COR-L47 (cell line): Measurements from ENCODE around the gene SYNCRIP.
"Not testable (repeated sequence)": the region's sequence is repeated elsewhere in the genome, so short reads cannot be mapped to it uniquely, and the experiment has no call there.

Source experiments
- DNase-seq: peaks from one replicate; lab custom pipeline; 2025; lab: John Stamatoyannopoulos, UW

Gene SYNCRIP

DNA sequence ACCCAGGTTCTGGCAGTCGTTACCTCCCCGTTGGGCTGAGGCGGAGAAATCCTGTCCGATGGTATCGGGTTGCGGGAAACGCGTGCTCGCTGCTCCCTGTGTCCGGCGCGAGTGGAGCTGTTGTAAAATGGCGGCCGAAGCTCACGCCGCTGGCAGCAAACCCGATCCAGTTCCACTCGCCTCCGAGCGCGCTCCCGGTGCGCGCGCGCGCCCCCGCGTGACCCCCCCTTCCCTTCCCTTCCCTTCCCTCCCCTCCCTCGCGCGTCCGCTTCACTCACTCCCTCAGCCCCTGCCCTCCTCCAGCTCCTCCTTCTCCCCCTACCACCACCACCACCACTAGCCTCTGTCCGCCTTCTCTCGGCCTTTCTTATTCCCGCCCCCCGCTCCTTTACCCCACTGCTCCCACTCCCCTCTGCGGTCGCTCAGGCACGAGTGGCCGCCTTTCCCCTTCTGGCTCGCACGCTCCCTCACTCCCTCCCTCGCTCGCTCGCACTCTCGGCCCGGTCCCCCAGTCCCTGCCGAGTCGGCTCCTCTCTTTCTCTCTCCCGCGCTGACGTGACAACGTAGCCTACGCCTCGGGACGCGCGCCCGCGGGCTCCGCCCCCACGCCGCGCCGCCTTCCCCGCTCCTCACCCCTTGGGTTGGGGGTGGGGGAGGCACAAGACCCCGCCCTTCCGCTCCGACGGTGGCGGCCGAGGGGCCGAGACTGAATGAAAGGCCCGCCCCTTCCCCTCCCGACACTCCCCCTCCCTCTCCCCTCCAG lies at the start of gene SYNCRIP:
SYNCRIP (minus strand) TSS at position 113 of the 763 bp plus-strand sequence. CDS start 1,447 bp downstream, outside the sequence.
- DNase-seq = peak; percentile 98

- DNase-seq = no peak
Observed at GRCh38 chr6:85691478-85691877, 48.8 kb upstream of the SYNCRIP start.

- DNase-seq = no peak
Observed at GRCh38 chr6:85690071-85690470, 47.4 kb upstream of the SYNCRIP start.

- no peak for DNase-seq
Observed at GRCh38 chr6:85685713-85686112, 43.0 kb upstream of the SYNCRIP start.

GRCh38 chr6:85684809-85685171 lies 42.1 kb upstream of the SYNCRIP start:
- no peak for DNase-seq

DNA sequence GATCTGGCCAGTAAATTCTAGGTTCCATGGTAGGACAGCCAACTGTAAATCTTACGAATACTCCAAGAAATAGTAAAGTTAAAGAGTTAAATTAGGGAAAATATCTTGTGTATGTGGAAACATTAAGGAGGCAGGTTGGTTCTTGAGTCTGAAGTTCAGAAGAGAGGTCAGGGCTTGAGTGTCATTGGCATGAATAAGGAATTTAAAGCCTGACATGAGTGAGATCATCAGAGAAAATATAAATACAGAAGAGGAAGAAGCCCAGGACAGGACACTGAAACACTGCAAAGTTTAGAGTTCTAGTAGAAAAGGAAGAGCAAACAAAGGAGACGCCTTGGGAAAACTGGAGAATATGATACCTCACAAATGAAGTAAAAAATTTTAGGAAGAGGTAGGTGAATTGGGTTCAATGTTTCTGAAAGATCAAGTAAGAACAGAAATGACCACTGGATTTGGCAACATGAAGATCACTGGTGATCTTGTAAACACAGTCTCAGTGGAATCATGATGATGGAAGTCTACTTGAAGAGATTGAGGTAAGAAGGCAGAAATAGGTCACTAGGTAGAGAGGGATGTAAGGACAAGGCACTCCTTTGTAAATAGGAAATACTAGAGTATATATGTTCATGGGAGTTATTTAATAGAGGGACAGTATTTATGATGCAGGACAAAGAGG lies 41.6 kb upstream of the SYNCRIP start:
- DNase-seq = no peak

- DNase-seq = not testable (repeated sequence)
Observed at GRCh38 chr6:85681899-85682298, 39.2 kb upstream of the SYNCRIP start.

DNA sequence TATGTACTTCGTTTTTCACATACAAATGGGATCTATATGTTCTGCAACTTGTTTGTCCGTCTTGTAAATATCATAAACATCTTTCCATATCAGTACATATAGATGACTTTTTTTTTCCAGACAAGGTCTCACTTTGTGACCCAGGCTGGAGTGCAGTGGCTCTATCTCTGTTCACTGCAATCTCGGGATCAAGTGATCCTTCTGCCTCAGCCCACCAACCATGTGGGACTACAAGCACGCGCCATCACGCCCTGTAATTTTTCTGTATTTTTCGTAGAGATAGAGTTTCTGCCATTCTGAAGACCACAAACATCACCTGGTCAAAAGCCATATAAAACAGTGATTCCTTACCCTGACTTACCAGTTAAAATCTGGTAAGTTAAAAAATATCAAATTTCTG lies 37.7 kb upstream of the SYNCRIP start:
- DNase-seq = no peak

DNA sequence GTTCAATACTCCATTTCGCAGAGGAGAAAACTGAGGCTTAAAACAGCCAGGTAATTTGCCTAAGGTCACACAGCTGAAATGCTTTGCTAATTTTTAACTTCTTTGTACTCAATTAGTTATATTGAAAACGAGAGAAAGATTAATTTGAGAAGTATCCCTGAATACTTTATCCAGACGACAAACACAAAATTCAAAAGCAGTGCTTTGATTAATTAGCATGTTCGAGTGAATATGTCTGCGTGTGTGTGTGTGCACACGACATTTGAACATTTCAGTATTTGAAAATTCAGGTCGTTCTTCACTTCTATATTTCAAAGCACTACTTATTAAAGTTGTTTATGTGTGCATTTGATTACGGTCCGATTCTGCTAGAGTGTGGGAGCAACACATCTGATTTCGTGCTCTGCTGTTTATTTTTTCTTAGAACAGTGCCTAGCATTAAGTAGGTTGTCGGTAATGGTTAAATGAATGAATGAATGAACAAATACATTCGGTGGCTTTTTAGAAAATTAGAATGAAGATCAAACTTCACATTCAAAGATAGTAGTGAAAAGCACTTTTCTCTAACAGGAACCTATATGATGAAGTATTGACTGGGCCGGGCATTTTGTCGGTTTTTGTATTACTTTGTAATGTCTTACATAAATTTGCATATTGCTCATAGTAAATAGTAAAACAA lies 36.9 kb upstream of the SYNCRIP start:
- no peak for DNase-seq

DNA sequence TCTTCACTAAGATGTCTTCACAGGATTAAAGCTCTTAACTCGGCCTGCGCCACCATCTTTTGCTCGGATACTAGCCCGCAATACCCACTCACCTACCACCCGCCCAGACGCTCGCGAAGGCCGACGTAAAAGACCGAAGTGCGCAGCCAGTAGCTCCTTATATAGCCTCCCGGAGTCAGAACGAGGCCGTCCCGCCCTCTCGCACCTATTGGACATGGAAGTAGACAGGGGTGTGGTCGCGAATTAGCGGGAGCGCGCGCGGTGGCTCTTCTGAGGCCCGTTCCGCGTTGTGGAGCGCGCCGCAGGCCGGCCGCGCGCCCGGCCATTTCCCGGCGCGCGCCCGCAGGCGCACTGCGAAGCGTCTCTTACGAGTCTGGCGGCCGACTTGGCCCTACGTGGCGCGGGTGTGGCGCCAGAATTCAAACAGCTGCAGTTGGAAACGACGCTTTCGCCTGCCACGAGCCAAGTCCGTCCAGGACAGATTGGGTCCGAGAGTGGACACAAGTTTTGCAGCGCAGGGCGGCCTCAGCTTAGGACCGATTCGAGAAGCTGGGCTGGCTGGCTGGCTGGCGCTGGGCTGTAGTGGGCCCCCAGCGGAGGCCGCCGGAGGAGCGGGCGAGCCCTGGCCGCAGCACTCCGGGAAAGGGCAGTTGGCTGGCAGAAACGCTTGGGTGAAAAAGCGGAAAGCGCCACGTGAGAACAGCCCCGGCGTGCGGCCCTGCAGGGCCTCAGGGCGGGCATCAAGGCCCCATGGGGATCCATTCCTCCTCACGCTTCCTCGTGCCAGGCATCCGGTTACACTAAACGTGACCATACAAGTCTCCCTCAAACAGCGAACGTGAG lies 36.1 kb upstream of the SYNCRIP start:
- DNase-seq = peak; percentile 97

- no peak for DNase-seq
Observed at GRCh38 chr6:85678026-85678601, 35.4 kb upstream of the SYNCRIP start.

- DNase-seq = peak; percentile 9
Observed at GRCh38 chr6:85677234-85677956, 34.7 kb upstream of the SYNCRIP start.

- DNase-seq = no peak
Observed at GRCh38 chr6:85676086-85676729, 33.5 kb upstream of the SYNCRIP start.

GRCh38 chr6:85675030-85675819 lies 32.5 kb upstream of the SYNCRIP start:
- DNase-seq = no peak

DNA sequence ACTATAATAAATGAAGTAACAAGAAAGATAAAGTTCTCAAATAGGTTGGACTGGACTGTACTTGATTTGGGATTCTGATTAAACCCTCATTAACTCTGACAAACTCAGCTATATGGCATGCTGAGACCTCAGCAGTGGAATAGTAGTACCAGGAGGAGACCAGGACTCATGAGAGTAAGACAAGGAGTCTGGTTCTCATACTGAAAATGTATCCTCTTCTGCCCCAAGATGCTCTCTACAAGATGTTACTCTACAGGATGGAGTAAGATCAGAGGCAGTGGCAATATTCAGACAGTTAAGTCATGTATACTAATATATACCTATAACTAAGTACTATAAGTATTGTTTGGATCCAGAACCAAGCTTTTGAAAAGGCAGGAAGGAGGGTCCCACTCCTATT lies 31.9 kb upstream of the SYNCRIP start:
- no peak for DNase-seq

GRCh38 chr6:85673198-85674139 lies 30.8 kb upstream of the SYNCRIP start:
- no peak for DNase-seq

- no peak for DNase-seq
Observed at GRCh38 chr6:85672623-85673022, 29.9 kb upstream of the SYNCRIP start.

GRCh38 chr6:85672050-85672449 lies 29.4 kb upstream of the SYNCRIP start:
- no peak for DNase-seq

DNA sequence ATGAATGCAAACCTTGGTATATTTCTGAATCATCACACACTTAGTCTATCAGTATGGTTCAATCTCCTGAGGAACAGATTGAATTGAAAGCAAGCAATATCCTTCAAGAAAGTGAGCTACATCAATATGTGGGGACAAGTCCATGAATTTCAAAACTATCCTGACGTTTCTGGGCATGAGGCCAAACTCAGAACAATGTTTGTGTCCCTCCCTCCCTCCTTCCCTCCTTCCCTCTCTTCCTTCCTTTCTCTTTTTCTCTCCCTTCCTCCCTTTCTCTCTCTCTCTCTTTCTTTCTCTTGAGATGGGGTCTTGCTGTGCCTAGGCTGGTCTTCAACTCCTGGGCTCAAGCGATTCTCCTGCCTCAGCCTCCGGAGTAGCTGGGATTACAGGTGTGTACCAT lies 27.9 kb upstream of the SYNCRIP start:
- no peak for DNase-seq
